GDM1 (cell line): ENCODE results near the gene SPRYD4.
"Not testable (repeated sequence)": the region's sequence is repeated elsewhere in the genome, so short reads cannot be mapped to it uniquely, and the experiment has no call there.

Experiments used
- DNase-seq: peaks from one replicate; lab custom pipeline; 2025; lab: John Stamatoyannopoulos, UW

SPRYD4 gene

DNA sequence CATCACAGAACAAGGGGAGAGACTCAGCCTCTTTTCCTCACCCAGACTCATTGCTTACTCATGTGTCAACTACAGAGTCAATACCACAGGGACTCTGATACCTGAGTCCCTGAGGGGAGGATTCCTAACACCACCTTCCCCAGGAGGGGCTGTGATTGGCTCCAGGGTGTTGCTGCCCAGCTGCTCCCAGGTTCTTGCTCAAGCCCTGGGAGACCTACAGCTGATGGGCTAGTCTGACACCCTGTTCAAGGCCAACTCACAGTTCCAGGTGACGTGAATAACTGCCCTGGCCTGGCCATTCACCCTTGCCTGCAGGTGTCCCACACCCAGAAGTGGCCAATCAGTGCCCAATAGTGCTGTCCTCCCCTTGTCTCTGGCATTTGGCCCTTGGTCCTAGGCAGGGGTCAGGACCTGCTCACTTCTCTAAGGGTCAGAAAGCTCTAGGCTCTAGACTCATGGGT is 8.6 kb downstream of the SPRYD4 start:
- DNase-seq, result no peak

DNA sequence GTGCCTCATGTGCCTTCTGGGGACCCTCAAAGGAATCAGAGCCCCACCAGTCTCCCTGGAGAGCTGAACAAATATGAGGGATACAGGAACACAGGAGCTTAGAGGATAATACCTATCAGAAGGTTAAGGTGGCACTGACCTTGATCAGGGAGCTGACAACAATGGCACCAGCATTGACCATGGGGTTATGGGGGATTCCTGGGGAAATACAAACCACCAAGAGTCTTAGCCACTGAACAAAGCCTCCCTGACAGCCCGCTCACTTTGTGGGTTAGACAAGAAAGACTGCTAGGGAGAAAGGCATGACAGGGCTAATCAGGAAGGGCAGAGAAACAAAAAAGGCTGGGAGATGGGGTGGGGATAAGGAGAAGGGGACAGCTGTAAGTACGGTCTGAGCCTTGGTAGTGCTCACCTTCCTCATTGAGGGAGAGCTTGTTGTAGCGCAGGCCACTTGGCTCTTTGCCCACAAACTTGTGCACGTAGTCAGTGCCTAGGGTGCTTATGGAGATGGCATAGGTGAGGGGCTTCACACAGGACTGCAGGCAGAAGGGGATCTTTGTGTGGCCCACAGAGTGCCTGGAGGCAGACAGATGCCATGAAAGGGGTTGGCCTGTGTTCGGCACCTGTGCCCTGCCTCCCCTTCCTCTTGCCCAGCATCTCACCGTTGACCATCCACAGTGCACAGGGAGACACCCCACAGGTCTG is 9.3 kb downstream of the SPRYD4 start:
- no peak for DNase-seq

DNA sequence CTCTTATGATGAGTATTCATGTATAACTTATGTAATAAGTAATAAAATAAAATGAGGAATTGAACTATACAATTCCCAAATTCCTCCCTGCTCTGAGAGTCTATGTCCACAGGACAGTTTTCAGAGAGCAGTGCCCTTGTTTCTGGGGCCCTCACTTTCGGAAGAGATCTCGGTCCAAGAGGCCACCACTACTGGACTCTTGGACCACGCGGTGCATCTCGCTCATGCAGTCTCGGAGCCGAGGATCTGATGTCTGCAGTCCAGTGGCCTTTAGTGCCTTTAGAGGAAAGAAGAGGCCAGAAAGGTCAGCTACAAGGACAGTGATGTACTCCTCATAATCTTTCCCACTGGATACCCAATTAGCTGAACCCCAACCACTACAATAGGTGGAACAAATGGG is 11.2 kb downstream of the SPRYD4 start:
- DNase-seq, result no peak

DNA sequence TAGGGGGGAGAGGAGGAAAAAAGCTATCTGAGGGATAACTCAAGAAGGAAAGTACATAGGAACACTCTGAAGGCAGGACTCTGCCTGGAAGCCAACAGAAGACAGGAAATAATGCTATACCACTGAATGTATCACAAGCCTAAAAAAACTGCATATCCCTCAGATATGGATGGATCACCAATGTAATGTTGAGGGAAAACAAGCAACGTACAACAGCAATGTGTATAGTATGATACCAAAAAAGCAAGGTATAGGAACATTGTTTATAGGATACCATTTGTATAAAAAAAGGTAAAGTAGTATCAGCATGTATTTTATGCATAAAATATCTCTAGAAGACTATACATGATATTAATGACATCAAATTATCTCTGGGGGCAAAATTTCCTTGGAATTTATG is 16.2 kb downstream of the SPRYD4 start:
- DNase-seq, result no peak

DNA sequence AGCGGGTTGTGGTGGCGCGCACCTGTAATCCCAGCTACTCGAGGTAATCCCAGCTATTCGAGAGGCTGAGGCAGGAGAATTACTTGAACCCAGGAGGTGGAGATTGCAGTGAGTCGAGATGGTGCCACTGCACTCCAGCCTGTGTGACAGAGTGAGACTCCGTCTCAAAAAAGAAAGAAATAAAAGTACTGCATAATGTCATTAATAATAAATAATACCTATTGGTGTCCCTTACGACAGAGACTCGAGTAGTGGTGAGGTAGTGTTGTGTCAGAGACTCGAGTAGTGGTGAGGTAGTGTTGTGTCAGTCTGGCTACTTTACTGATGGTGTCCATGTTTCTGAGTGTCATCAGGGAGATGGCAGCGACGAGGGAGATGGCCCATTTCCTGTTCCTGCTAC is 18.3 kb downstream of the SPRYD4 start:
- DNase-seq, result no peak

DNA sequence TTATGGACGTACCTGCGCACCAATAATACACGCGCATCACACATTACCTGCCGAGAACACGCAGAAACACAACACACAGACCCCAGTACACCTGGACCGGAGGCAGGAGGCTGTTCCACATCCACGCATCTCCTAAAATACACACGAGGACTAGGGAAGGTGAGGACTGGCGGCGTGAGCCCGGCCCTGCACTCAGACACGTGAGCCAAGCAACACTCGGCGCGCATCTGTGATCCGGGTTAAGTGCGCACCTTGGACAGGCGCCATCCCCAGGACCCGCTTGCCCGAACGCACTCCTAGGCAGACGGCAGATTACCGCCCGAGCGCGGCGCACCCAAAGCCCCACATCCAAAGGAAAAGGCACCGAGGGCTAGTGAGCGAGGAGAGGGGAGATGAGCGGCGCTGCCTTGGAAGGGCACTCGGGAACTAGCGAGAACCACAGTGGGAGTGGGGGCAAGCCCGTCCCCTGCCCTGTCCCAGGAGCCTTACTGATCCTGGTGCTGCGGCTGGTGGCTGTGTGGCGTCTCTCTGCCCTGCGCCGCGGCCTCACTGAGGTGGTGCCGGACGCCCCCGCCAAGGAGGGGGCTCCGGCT is 19.2 kb downstream of the SPRYD4 start:
- DNase-seq, result no peak

DNA sequence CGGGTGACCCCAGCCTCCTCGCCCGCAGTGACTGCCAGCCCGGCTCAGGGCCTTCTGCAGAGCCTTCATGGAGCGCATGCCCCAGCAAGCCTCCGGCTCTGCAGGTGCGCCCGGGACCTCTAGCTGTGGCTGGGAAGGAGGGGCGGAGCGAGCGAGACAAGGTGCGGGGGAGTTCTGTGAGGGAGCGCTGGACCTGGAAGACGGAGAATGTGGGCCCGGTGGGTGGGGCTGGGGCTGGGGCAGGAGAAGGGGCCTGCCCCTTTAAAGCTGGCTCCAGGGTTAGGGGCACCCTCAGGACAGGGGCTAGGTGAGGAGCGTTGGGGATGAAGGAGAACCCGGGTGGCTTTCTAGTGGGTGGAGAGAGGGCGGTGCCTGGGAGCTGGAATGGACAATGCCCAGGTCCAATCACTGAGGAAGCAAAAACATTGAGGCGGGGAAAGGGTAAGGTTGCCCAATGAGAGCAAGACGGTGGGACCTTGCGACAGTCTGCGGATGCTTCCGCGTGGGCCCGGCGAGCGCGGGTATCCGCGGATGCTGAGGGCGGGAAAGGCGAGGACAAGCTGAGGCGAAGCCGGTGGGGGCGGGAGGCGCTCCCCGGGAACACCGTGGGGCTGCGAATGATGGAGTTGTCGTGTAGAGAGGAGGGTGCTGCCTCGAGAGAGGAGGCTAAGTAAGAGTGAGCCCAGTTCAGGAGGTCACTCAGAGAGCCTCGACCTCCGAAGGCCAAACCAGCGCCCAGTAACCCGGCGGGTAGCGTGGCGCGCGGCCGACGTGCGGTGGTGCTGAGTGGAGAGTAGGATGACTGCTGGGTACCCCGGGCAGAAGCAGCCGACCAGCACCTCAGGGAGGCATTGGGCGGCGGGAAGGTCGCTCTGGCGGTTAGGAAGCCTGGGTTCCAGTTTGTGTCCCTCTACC is 19.9 kb downstream of the SPRYD4 start, which contains the start of gene GLS2:
Gene GLS2 (minus strand): TSS at position 121 of the 915 bp plus-strand sequence. CDS start 43 bp downstream, at position 78.
- DNase-seq, result no peak

DNA sequence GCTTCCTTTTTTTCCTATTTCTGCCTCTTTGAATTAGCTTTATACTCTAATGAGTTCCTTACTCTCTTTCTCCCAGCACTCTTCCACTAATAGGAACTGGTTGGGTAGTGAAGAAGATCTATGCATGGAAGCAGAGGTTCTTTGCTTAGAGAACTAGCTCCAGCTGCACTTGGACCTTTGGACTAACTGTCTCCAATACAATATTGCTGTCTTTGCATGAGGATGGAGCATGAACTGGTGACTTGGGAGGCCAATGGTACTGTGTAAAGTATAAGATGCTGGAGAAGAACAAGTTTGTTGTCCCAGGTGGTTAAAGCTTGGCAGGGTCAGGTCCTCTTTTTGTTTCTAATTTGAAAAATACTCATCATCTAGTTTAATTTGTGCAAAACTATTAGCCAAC is 22.0 kb downstream of the SPRYD4 start:
- no peak for DNase-seq

DNA sequence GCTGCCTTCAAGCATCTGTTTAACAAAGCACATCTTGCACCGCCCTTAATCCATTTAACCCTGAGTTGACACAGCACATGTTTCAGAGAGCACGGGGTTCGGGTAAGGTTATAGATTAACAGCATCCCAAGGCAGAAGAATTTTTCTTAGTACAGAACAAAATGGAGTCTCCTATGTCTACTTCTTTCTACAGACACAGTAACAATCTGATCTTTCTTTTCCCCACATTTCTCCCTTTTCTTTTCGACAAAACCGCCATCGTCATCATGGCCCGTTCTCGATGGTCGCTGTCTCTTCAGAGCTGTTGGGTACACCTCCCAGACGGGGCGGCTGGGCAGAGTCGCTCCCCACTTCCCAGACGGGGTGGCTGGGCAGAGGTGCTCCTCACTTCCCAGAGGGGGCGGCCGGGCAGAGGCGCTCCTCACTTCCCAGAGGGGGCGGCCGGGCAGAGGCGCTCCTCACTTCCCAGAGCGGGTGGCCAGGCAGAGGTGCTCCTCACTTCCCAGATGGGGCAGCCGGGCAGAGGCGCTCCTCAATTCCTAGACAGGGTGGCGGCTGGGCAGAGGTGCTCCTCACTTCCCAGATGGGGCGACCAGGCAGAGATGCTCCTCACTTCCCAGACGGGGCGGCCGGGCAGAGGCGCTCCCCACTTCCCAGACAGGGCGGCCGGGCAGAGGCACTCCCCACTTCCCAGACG is 25.2 kb downstream of the SPRYD4 start:
- DNase-seq, result not testable (repeated sequence)

DNA sequence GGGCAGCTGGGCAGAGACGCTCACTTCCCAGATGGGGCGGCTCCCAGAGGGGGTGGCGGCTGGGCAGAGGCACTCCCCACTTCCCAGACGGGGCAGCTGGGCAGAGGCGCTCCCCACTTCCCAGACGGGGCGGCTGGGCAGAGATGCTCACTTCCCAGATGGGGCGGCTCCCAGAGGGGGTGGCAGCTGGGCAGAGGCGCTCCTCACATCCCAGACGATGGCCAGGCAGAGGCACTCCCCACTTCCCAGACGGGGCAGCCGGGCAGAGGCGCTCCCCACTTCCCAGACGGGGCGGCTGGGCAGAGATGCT is 25.7 kb downstream of the SPRYD4 start:
- not testable (repeated sequence) for DNase-seq

DNA sequence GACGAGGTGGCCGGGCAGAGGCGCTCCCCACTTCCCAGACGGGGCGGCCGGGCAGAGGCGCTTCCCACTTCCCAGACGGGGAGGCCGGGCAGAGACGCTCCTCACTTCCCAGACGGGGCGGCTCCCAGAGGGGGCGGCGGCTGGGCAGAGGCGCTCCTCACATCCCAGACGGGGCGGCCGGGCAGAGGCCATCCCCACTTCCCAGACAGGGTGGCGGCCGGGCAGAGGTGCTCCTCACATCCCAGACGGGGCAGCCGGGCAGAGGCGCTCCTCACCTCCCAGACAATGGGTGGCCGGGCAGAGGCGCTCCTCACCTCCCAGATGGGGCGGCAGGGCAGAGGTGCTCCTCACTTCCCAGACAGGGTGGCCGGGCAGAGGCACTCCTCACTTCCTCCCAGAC is 26.1 kb downstream of the SPRYD4 start:
- not testable (repeated sequence) for DNase-seq

DNA sequence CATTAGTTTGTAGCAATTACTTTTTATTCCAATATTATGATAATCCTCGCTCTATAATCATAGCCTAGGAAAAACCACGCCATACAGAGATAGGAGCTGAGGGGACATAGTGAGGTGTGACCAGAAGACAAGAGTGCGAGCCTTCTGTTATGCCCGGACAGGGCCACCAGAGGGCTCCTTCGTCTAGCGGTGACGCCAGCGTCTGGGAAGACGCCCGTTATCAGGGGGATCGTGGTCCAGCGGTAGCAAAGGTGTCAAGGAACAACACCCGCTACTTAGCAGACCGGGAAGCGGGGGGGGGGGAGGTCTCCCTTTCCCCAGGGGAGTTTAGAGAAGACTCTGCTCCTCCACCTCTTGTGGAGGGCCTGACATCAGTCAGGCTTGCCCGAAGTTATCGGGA is 28.3 kb downstream of the SPRYD4 start:
- not testable (repeated sequence) for DNase-seq

DNA sequence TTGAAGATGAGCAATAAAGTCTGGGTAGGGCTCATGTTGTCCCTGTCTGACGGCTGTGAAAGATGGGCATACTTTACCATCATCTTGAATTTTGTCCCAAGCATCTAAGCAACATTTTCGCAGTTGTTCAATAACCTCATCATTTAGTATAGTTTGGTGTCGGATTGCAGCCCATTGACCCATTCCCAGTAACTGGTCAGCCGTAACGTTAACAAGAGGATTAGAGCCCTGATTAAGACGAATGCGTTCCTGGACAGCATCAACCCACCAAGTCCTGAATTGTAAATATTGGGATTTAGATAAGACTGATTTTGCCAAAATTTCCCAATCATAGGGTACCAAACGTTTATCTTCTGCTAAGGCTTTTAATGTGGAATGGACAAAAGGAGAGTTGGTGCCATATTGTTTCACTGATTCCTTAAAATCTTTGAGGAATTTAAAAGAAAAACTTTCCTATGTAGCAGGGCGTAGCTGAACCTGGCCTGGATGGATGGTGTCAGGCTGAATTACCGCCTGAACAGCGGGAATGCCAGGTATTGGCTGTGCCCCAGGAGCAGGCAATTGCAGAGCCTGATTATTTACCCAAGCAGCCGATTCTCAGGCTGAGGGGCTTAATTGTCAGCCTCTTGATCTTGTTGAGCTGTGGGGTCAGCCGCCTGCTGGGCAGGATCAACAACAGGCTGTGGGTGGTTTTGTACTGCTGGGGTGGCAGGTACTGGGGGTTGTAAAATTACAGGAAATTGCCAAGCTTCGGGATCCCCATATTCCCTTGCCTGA is 29.9 kb downstream of the SPRYD4 start:
- not testable (repeated sequence) for DNase-seq

DNA sequence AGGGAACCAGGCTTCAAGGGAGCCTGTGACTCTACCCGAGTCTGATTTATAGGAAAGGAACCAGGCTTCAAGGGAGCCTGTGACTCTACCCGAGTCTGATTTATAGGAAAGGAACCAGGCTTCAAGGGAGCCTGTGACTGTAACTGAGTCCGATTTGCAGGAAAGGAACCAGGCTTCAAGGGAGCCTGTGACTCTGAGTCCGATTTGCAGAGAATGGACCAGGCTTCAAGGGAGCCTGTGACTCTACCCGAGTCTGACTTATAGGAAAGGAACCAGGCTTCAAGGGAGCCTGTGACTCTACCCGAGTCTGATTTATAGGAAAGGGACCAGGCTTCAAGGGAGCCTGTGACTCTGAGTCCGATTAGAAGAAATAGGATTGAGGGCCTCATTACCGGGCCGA is 31.1 kb downstream of the SPRYD4 start:
- DNase-seq, result not testable (repeated sequence)

DNA sequence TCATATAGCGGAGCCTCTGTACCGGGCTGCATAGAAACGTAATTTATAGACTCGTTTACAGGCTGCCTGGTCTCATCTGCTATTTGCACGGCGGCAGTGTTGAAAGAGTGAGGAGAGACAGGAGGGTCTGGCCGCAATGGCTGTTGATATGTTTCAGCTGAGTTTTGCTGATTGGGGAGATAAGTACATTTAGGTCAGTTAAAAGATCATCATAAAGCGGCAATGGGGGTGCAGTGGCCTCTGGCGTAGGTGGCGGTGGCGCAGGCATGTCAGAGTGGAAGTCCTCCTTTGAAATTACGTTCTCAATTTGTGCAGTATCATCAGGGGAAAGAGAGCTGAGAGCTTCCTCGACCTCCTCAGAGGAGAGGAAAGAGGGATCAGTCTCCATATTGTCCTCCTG is 31.5 kb downstream of the SPRYD4 start:
- not testable (repeated sequence) for DNase-seq

DNA sequence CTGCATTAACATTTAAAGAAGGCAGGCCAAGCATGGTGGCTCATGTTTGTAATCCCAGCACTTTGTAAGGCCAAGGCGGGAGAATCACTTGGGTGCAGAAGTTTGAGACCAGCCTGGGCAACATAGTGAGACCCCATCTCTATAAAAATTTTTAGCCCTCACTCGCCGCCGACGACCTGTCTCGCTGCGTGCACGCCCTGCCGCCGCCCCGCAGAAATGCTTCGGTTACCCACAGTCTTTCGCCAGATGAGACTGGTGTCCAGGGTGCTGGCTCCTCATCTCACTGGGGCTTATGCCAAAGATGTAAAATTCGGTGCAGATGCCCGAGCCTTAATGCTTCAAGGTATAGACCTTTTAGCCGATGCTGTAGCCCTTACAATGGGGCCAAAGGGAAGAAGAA is 42.4 kb downstream of the SPRYD4 start:
- no peak for DNase-seq

DNA sequence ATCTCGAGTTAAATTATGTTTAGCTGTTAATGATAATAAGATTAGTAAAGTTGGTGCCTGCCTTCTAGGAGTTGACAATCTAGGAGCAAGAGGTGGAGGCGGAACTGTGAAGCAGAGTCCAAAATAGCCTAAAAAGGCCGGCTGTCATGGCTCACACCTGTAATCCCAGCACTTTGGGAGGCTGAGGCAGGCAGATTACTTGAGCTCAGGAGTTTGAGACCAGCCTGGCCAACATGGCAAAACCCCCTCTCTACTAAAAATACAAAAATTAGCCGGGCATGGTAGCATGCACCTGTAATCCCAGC is 45.6 kb downstream of the SPRYD4 start:
- DNase-seq, result not testable (repeated sequence)

DNA sequence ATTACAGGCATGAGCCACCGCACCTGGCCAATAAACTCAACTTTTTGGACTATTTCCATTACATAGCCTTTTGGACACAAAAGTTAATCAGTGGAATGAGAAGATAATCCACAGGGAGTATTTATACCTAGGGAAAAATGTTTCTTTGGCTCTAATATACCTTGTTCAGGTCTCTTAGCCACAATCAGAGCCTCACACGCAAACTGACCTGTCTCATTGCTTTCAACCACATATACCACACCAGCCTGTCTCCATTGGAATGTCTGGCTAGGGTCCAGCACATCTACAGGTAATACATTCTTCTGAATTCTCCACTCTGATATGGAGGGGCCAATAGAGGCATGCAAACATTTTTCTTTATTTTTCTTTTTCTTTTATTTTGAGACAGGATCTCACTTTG is 49.5 kb downstream of the SPRYD4 start:
- no peak for DNase-seq

DNA sequence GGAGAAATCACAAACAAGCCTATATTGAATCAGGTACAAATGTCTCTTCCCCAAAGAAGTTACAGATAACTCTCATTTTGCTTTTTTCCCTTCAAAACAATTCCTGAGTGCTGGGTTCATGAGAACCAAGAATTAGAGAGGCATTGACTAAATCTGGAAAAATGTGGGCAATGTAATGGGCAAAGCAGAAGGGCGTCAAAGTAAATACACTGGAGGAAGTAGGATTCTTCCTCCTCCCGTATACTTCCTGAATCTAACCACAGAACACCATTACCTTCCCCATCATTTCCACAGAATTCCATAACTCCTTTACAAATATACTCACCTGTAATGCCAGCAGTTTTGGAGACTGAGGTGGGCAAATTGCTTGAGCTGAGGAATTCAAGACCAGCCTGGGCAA is 50.2 kb downstream of the SPRYD4 start:
- DNase-seq, result no peak

DNA sequence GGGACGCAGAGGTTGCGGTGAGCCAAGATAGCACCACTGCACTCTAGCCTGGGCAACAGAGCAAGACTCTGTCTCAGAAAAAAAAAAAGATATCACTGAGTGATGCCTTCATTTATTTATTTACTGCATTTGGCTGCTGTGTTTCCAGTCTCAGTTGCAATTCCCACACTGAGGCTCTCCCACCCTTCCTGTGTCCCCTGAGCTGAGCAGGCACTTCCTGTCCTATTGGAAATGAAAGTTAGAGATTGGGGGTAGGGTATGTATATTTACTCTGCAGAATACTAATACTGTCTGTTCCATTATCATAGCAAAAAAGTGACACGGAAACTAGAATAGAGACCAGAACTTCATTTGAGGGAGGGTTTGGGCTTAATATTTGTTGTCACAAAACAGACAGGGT is 51.7 kb downstream of the SPRYD4 start:
- DNase-seq, result no peak

DNA sequence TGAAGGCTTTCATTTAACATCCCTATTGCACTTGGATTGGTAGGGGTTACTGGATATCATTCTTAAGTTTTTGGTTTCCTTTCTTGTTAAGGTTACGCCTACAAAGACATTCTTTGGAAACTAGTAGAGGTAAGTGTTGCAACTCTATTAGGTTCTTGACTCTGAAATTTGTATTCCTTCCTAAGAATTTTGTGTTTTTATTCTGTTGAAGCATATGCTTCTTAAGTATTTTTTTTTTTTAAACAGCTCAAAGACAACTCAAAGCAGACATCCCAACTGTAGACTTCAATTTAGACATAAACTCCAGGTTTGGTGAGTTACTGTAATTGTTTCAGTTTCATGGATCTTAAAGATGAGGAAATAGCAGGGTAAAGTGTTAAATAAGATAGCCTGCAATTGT is 52.1 kb downstream of the SPRYD4 start:
- no peak for DNase-seq

DNA sequence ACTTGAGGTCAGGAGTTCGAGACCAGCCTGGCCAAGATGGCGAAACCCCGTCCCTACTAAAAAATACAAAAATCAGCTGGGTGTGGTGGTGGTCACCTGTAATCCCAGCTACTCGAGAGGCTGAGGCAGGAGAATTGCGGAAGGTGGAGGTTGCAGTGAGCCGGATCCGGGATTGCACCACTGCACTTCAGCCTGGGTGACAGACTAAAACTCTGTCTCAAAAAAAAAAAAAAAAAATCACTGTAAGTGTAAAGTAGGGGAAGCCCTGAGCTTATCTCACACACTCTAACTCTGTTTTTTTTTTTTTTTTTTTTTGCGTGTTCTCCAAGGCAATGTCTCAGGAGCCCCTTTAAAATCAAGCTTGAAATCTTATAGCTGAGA is 52.8 kb downstream of the SPRYD4 start:
- DNase-seq, result no peak
